GM12878 (cell line): ENCODE results near the gene HK3.

ENCODE experiments used
- BCL3 ChIP-seq: IDR thresholded peaks from 2 replicates; pipeline ENCODE4 v1.6.1; 2011; ENCODE audit warnings: borderline replicate concordance, low read depth, mild to moderate bottlenecking, moderate library complexity, low read length; ENCODE audit not compliant: insufficient read depth, poor library complexity, severe bottlenecking
- CREB1 ChIP-seq: IDR thresholded peaks from 2 replicates; pipeline ENCODE4 v1.6.1; 2012; ENCODE audit warnings: low read depth, mild to moderate bottlenecking, inconsistent platforms
- CTCF ChIP-seq, 3 experiments: IDR thresholded peaks in 2 of 3; conservative IDR thresholded peaks in 1 of 3; 2 replicates each; pipeline ENCODE4 v1.5.1; 2011; ENCODE audit warnings: low read depth in 3 of 3, low read length in 3 of 3, mild to moderate bottlenecking in 3 of 3, control low read depth in 2 of 3, moderate library complexity in 2 of 3, inconsistent platforms in 1 of 3, mixed read lengths in 1 of 3; ENCODE audit not compliant: control insufficient read depth in 2 of 3, insufficient read depth in 1 of 3; ENCODE audit errors: extremely low read depth in 1 of 3
- EZH2 ChIP-seq: IDR thresholded peaks from 2 replicates; pipeline ENCODE4 v1.6.1; 2012; ENCODE audit warnings: low read depth, mild to moderate bottlenecking, control low read depth, inconsistent platforms, low read length, borderline replicate concordance; ENCODE audit not compliant: control insufficient read depth
- JUNB ChIP-seq: IDR thresholded peaks from 2 replicates; pipeline ENCODE4 v1.6.1; 2016; ENCODE audit warnings: antibody characterized with exemption, mild to moderate bottlenecking
- JUND ChIP-seq: IDR thresholded peaks from 2 replicates; pipeline ENCODE4 v1.6.1; 2012; ENCODE audit warnings: low read depth, mild to moderate bottlenecking, low read length, improper control_type of control experiment, moderate library complexity
- PKNOX1 ChIP-seq: fragments of 450-650 bp; IDR thresholded peaks from 2 replicates; pipeline ENCODE4 v1.6.1; 2016; ENCODE audit warnings: mild to moderate bottlenecking
- RFX5 ChIP-seq: IDR thresholded peaks from 2 replicates; pipeline ENCODE4 v1.6.1; 2011; ENCODE audit warnings: low read depth, low read length, improper control_type of control experiment
- SIX5 ChIP-seq: IDR thresholded peaks from 2 replicates; pipeline ENCODE4 v1.6.1; 2011; ENCODE audit warnings: mild to moderate bottlenecking, low read depth, low read length, moderate library complexity; ENCODE audit not compliant: severe bottlenecking
- ZNF592 ChIP-seq: fragments of 450-650 bp; IDR thresholded peaks from 2 replicates; pipeline ENCODE4 v1.6.1; 2017; ENCODE audit warnings: mild to moderate bottlenecking, moderate library complexity

GRCh38 chr5:176880366-176881020 is 18.7 kb downstream of the HK3 start:
- TF ChIP-seq RFX5 (no peak), PKNOX1 (no peak), JUNB (no peak), CREB1 (no peak), BCL3 (no peak), JUND (no peak), EZH2 (no peak), SIX5 (no peak), CTCF (IDR thresholded peaks at IDR 0.05 in 2 of 3, conservative IDR thresholded peaks at IDR 0.05 in 1 of 3; ENCODE audit: control insufficient read depth in 2 of 3, extremely low read depth in 1 of 3, insufficient read depth in 1 of 3, low read depth in 3 of 3, low read length in 3 of 3) (no peak), ZNF592 (no peak)
